H9 (cell line): Measurements from ENCODE around the gene HSPH1. TPM values are rescaled to one million over a fixed set of nuclear protein-coding genes. Genes with fewer than 3 reads are reported as not detected.

Source experiments
- DNase-seq: peaks from one replicate; pipeline ENCODE4 v3.0.0-alpha.2; 2017
- H2AFZ ChIP-seq: one replicate; pipeline ENCODE4 v1.6.1; 2013; ENCODE audit warnings: mild to moderate bottlenecking, low read length, control low read depth, moderate library complexity
- H2AK5ac ChIP-seq: 2 replicates; pipeline ENCODE4 v1.6.1; 2013; ENCODE audit warnings: low read length, control low read depth, mixed read lengths; ENCODE audit not compliant: insufficient read length
- H2BK120ac ChIP-seq: one replicate; pipeline ENCODE4 v1.6.1; 2013; ENCODE audit warnings: low read depth, mild to moderate bottlenecking, low read length, control low read depth, inconsistent platforms; ENCODE audit not compliant: poor library complexity, severe bottlenecking
- H2BK12ac ChIP-seq: 2 replicates; pipeline ENCODE4 v1.6.1; 2013; ENCODE audit warnings: low read length, control low read depth, mixed read lengths, low read depth; ENCODE audit not compliant: insufficient read length
- H2BK15ac ChIP-seq: 2 replicates; pipeline ENCODE4 v1.6.1; 2013; ENCODE audit warnings: low read depth, low read length, control low read depth
- H2BK20ac ChIP-seq: one replicate; pipeline ENCODE4 v1.6.1; 2013; ENCODE audit warnings: low read depth, mild to moderate bottlenecking, low read length, control low read depth, inconsistent platforms; ENCODE audit not compliant: poor library complexity, severe bottlenecking
- H2BK5ac ChIP-seq: 2 replicates; pipeline ENCODE4 v1.6.1; 2013; ENCODE audit warnings: low read length, control low read depth, mixed read lengths; ENCODE audit not compliant: insufficient read length
- H3K14ac ChIP-seq: 2 replicates; pipeline ENCODE4 v1.6.1; 2013; ENCODE audit warnings: low read length, control low read depth; ENCODE audit not compliant: insufficient read depth
- H3K18ac ChIP-seq: 2 replicates; pipeline ENCODE4 v1.6.1; 2013; ENCODE audit warnings: low read depth, mild to moderate bottlenecking, mixed read lengths, low read length, control low read depth; ENCODE audit not compliant: insufficient read length
- H3K23ac ChIP-seq: 2 replicates; pipeline ENCODE4 v1.6.1; 2013; ENCODE audit warnings: low read length, control low read depth, mixed read lengths, low read depth; ENCODE audit not compliant: insufficient read length
- H3K23me2 ChIP-seq: 2 replicates; pipeline ENCODE4 v1.6.1; 2013; ENCODE audit warnings: low read depth, mild to moderate bottlenecking, mixed read lengths, low read length, control low read depth; ENCODE audit not compliant: insufficient read length, poor library complexity, severe bottlenecking
- H3K27ac ChIP-seq: 2 replicates; pipeline ENCODE4 v1.5.1; 2013; ENCODE audit warnings: low read length, control low read depth, mixed read lengths, low read depth; ENCODE audit not compliant: insufficient read length
- H3K27me3 ChIP-seq: 2 replicates; pipeline ENCODE4 v1.6.1; 2013; ENCODE audit warnings: low read length, control low read depth, inconsistent platforms; ENCODE audit not compliant: insufficient read depth
- H3K4ac ChIP-seq: 2 replicates; pipeline ENCODE4 v1.6.1; 2013; ENCODE audit warnings: low read depth, mild to moderate bottlenecking, control low read depth, inconsistent platforms, low read length, moderate library complexity
- H3K4me1 ChIP-seq: 2 replicates; pipeline ENCODE4 v1.6.1; 2013; ENCODE audit warnings: low read length, control low read depth, inconsistent platforms; ENCODE audit not compliant: insufficient read depth
- H3K4me2 ChIP-seq: 2 replicates; pipeline ENCODE4 v1.6.1; 2013; ENCODE audit warnings: low read length, control low read depth, mixed read lengths; ENCODE audit not compliant: insufficient read length, insufficient read depth
- H3K56ac ChIP-seq: 2 replicates; pipeline ENCODE4 v1.6.1; 2013; ENCODE audit warnings: low read depth, mild to moderate bottlenecking, mixed read lengths, low read length, control low read depth; ENCODE audit not compliant: insufficient read length
- H3K79me1 ChIP-seq: 2 replicates; pipeline ENCODE4 v1.6.1; 2013; ENCODE audit warnings: low read depth, mild to moderate bottlenecking, moderate library complexity, low read length, control low read depth, inconsistent platforms; ENCODE audit not compliant: insufficient read depth, poor library complexity, severe bottlenecking
- H3K79me2 ChIP-seq: 2 replicates; pipeline ENCODE4 v1.6.1; 2013; ENCODE audit warnings: low read length, control low read depth, inconsistent platforms; ENCODE audit not compliant: insufficient read depth
- H3K9ac ChIP-seq: 2 replicates; pipeline ENCODE4 v1.6.1; 2013; ENCODE audit warnings: low read length, control low read depth, mixed read lengths; ENCODE audit not compliant: insufficient read length; ENCODE audit errors: extremely low read depth
- H3K9me3 ChIP-seq: one replicate; pipeline ENCODE4 v1.6.1; 2013; ENCODE audit warnings: low read depth, low read length, inconsistent platforms; ENCODE audit not compliant: control insufficient read depth
- H3T11ph ChIP-seq: one replicate; pipeline ENCODE4 v1.6.1; 2013; ENCODE audit warnings: mild to moderate bottlenecking, low read length, control low read depth, inconsistent platforms
- H4K20me1 ChIP-seq: one replicate; pipeline ENCODE4 v1.6.1; 2013; ENCODE audit not compliant: control insufficient read depth, insufficient read length, insufficient read depth
- H4K5ac ChIP-seq: 2 replicates; pipeline ENCODE4 v1.6.1; 2013; ENCODE audit warnings: low read depth, mild to moderate bottlenecking, mixed read lengths, low read length, control low read depth; ENCODE audit not compliant: insufficient read length
- H4K8ac ChIP-seq: replicated peaks from 2 replicates; pipeline ENCODE4 v1.6.1; 2013; ENCODE audit warnings: low read length, control low read depth, mixed read lengths, low read depth; ENCODE audit not compliant: insufficient read length
- H4K91ac ChIP-seq: 2 replicates; pipeline ENCODE4 v1.6.1; 2013; ENCODE audit warnings: low read depth, mild to moderate bottlenecking, moderate library complexity, mixed read lengths, low read length, control low read depth; ENCODE audit not compliant: insufficient read length
- H3K27ac Mint-ChIP-seq, 3 experiments: 2 replicates in 2 of 3; 3 replicates in 1 of 3; pipeline ENCODE4 v1.8.0; 2020 to 2021; ENCODE audit warnings: mixed read lengths in 3 of 3, mild to moderate bottlenecking in 1 of 3, moderate library complexity in 1 of 3
- H3K27me3 Mint-ChIP-seq: 2 replicates; pipeline ENCODE4 v1.8.0; 2021; ENCODE audit warnings: low read depth, mild to moderate bottlenecking, moderate library complexity, mixed read lengths
- H3K36me3 Mint-ChIP-seq, 3 experiments: 2 replicates in 2 of 3; 3 replicates in 1 of 3; pipeline ENCODE4 v1.8.0; 2020 to 2021; ENCODE audit warnings: low read depth in 3 of 3, mixed read lengths in 3 of 3; ENCODE audit not compliant: insufficient read depth in 1 of 3
- H3K4me1 Mint-ChIP-seq, 2 experiments: 2 replicates each; pipeline ENCODE4 v1.8.0; 2020; ENCODE audit warnings: mixed read lengths in 2 of 2
- H3K4me3 Mint-ChIP-seq, 2 experiments: 2 replicates in 1 of 2; 3 replicates in 1 of 2; pipeline ENCODE4 v1.8.0; 2020 to 2021; ENCODE audit warnings: mild to moderate bottlenecking in 2 of 2, mixed read lengths in 2 of 2, moderate library complexity in 1 of 2
- H3K9me3 Mint-ChIP-seq, 2 experiments: 2 replicates in 1 of 2; 3 replicates in 1 of 2; pipeline ENCODE4 v1.8.0; 2020; ENCODE audit warnings: mild to moderate bottlenecking in 2 of 2, mixed read lengths in 2 of 2, moderate library complexity in 1 of 2
- CTCF ChIP-seq: fragments of 200-600 bp; sonication (generic); conservative IDR thresholded peaks from 3 replicates; pipeline ENCODE4 v1.8.0; 2021; ENCODE audit warnings: antibody characterized with exemption, mild to moderate bottlenecking
- WGBS: extraction: QIAGEN DNeasy Blood & Tissue Kit; methylation state at CpG from one replicate; pipeline ENCODE4 v1.1.7; 2013; ENCODE audit warnings: missing lambda C conversion rate, low lambda C conversion rate, mixed read lengths; ENCODE audit not compliant: insufficient read length; ENCODE audit errors: extremely low coverage; 5-methylcytosine and 5-hydroxymethylcytosine counted together
- total RNA-seq: library from RNA; stranded (reverse); gene quantifications from 2 replicates; pipeline ENCODE4 v1.2.1, GENCODE V29; 2021

The HSPH1 gene
- total RNA-seq, 1 experiment from 2014 or later, result 141 TPM

- Histone ChIP-seq H3K14ac (peak within 1 kb of the TSS; percentile 84), H3K4me1 (no peaks in the 10 kb centered on the region), H2BK5ac (no peak within 1 kb of the TSS), H2BK12ac (no peak within 1 kb of the TSS), H2BK15ac (no peak within 1 kb of the TSS), H4K5ac (no peak within 1 kb of the TSS), H3K23me2 (no peaks in the 10 kb centered on the region), H3K79me2 (no peaks in the 10 kb centered on the region), H3K79me1 (no peaks in the 10 kb centered on the region), H3K18ac (no peak within 1 kb of the TSS), H3K9me3 (no peaks in the 10 kb centered on the region), H2AK5ac (no peak within 1 kb of the TSS), H3K23ac (no peak within 1 kb of the TSS), H3K4ac (no peak within 1 kb of the TSS), H2AFZ (no peak within 1 kb of the TSS), H3K56ac (no peak within 1 kb of the TSS), H4K20me1 (no peaks in the 10 kb centered on the region), H3K27ac (no peak within 1 kb of the TSS), H3T11ph (no peak within 1 kb of the TSS), H4K8ac (no peak within 1 kb of the TSS), H3K27me3 (no peaks in the 10 kb centered on the region), H3K9ac (peak within 1 kb of the TSS; percentile 35), H4K91ac (no peak within 1 kb of the TSS), H2BK20ac (no peak within 1 kb of the TSS), H3K4me2 (peak within 1 kb of the TSS; percentile 26), H2BK120ac (no peak within 1 kb of the TSS)
- peaks cover 0 to 2% of the 10 kb centered on the region in 2 experiments; a peak in 3 of 5 replicates for H3K9me3 Mint-ChIP-seq
- H3K27me3 Mint-ChIP-seq, result peaks cover 6% of the 10 kb centered on the region; the same call in 1 of the 2 replicates
- TF ChIP-seq CTCF, result peak; percentile 84
- H3K4me3 Mint-ChIP-seq, result peak within 1 kb of the TSS; percentile 70 to 85
- peaks cover 20 to 24% of the 10 kb centered on the region in 2 experiments for H3K4me1 Mint-ChIP-seq
- peak; percentile 87 for DNase-seq
- no CpG with 5 or more reads among the region's 126 CpGs for WGBS
- H3K27ac Mint-ChIP-seq, result peak within 1 kb of the TSS in 2 of 3 experiments; percentile 52 to 71; a peak in 3 of 7 replicates
- H3K36me3 Mint-ChIP-seq, result peaks cover 0 to 2% (median 0%) of the 10 kb centered on the region in 3 experiments; a peak in 3 of 7 replicates
Observed at GRCh38 chr13:31199849-31200636, 38.3 kb upstream of the HSPH1 start, which contains the start of gene B3GLCT. Gene B3GLCT (plus strand): TSS chr13:31199975. CDS start chr13:31200085, 110 bp downstream.
